Mucosa of rectum (tissue), 2 donors: ENCODE results near the gene FMNL3.

Experiments
- H3K27ac ChIP-seq, 2 donors: one replicate each; pipeline ENCODE4 v1.7.0; 2013; ENCODE audit warnings: inconsistent platforms in 2 of 2, low read depth in 2 of 2, low read length in 2 of 2
- H3K27me3 ChIP-seq, 2 donors: one replicate each; pipeline ENCODE4 v1.7.0; 2013; ENCODE audit warnings: low read length in 2 of 2; ENCODE audit not compliant: control insufficient read depth in 2 of 2, insufficient read depth in 2 of 2
- H3K36me3 ChIP-seq, 2 donors: one replicate each; pipeline ENCODE4 v1.7.0; 2013; ENCODE audit warnings: low read length in 2 of 2; ENCODE audit not compliant: control insufficient read depth in 2 of 2, insufficient read depth in 2 of 2
- H3K4me1 ChIP-seq, 2 donors: one replicate each; pipeline ENCODE4 v1.7.0; 2013; ENCODE audit warnings: low read length in 2 of 2, mild to moderate bottlenecking in 1 of 2; ENCODE audit not compliant: control insufficient read depth in 2 of 2, insufficient read depth in 2 of 2
- H3K4me3 ChIP-seq, 2 donors: one replicate each; pipeline ENCODE4 v1.7.0; 2013; ENCODE audit warnings: low read length in 2 of 2
- H3K9ac ChIP-seq, 2 donors: one replicate each; pipeline ENCODE4 v1.7.0; 2013; ENCODE audit warnings: low read length in 2 of 2, low read depth in 1 of 2, mild to moderate bottlenecking in 1 of 2
- H3K9me3 ChIP-seq, 2 donors: one replicate each; pipeline ENCODE4 v1.7.0; 2013; ENCODE audit warnings: low read length in 2 of 2; ENCODE audit not compliant: control insufficient read depth in 2 of 2
- donor health status: healthy.
- donor health status: Normal muscosa, but diverticular disease.

Gene FMNL3

GRCh38 chr12:49633703-49634345, 73.4 kb downstream of the FMNL3 start:
- Histone ChIP-seq H3K4me1 (peaks cover 0 to 2% of the 10 kb centered on the region in 2 donors), H3K27ac (no peak overlapping the region), H3K9me3 (no peaks in the 10 kb centered on the region), H3K9ac (no peak overlapping the region), H3K27me3 (no peaks in the 10 kb centered on the region), H3K36me3 (no peaks in the 10 kb centered on the region), H3K4me3 (no peak overlapping the region)

DNA sequence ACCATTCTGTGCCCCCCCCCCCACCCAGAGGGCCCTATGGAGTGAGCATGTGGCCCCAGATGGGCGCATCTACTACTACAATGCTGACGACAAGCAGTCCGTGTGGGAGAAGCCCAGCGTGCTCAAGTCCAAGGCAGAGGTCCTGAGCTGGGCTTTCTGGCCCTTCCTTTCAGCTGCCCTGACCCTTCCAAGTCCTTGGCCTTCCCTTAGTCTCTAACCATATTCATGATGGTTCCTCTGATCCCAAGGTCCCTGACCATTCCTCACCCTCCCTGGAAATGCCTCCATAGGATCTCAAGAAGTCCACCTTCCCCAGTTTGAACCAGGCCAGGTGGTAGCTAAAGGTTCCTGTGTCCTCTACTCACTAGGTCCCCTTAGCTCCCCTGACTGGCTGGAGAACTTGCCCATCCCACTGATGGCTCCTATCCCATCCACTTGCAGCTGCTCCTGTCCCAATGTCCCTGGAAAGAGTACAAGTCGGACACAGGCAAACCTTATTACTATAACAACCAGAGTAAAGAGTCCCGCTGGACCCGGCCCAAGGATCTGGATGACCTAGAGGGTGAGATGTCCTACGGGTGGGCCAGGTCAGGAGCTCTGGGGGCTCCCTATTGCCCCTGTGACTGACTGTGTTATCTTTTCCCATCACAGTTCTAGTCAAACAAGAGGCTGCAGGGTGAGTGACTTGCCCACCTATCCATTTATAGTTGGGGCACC, 74.1 kb downstream of the FMNL3 start:
- H3K36me3 ChIP-seq: no peaks in the 10 kb centered on the region
- no peak overlapping the region for H3K9ac ChIP-seq
- no peak overlapping the region for H3K4me3 ChIP-seq
- peaks cover 0 to 2% of the 10 kb centered on the region in 2 donors for H3K4me1 ChIP-seq
- no peaks in the 10 kb centered on the region for H3K27me3 ChIP-seq
- no peak overlapping the region for H3K27ac ChIP-seq
- no peaks in the 10 kb centered on the region for H3K9me3 ChIP-seq

- H3K27me3 ChIP-seq: no peaks in the 10 kb centered on the region
- H3K27ac ChIP-seq: no peak overlapping the region
- no peaks in the 10 kb centered on the region for H3K36me3 ChIP-seq
- no peak overlapping the region for H3K9ac ChIP-seq
- no peak overlapping the region for H3K4me3 ChIP-seq
- no peaks in the 10 kb centered on the region for H3K9me3 ChIP-seq
- peaks cover 0 to 2% of the 10 kb centered on the region in 2 donors for H3K4me1 ChIP-seq
Observed at GRCh38 chr12:49632401-49632800, 74.8 kb downstream of the FMNL3 start.

DNA sequence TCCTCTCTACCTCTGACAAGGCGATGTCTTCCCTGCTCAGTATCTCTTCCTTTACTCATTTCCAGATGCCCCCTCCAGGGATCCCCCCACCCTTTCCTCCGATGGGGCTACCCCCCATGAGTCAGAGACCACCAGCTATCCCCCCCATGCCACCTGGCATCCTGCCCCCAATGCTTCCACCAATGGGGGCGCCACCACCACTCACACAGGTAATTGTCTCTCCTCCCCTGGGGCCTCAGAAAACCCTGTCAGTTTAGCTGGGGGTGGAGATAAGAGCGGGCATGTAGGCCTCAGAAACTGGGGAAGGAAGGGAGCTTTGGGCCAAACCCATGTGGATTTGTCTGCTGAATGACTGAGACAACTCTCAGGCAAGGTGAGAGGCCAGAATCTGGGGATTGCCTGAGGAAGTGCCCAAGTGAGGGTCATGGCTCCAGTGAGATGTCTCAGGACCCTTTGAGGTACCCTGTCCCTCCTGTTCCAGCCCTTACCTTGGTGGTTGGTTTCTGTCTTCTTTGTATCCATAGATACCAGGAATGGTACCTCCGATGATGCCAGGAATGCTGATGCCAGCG, 75.8 kb downstream of the FMNL3 start:
- no peaks in the 10 kb centered on the region for H3K27me3 ChIP-seq
- no peaks in the 10 kb centered on the region for H3K4me1 ChIP-seq
- no peak overlapping the region for H3K4me3 ChIP-seq
- no peaks in the 10 kb centered on the region for H3K36me3 ChIP-seq
- H3K9me3 ChIP-seq: no peaks in the 10 kb centered on the region
- H3K27ac ChIP-seq: no peak overlapping the region
- H3K9ac ChIP-seq: no peak overlapping the region

DNA sequence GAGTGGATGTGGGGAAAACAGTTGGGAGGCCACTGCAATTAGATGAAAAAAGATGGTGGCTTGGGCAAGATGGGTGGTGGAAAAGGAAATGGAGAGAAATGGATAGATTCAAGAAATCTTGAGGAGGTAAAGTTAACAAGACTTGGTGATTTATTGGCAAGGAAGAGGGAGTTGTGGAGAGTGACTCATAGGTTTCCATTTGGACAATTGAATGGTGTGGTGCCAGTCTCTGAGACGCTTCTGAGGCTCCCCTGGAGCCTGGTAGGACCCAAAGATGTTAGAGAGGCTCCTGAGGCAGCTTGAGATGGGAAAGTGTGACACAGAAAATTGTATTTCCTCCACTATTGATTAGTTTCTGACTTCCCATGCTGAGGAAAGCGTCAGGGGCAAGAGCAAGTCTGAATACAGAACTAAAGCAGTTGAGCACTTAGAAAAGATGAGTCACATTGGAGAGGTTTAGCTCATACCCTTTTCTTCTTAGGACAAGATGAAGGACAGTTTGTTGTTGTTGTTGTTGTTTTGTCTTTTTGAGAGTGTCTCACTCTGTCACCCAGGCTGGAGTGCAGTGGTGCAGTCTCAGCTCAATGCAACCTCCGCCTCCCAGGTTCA, 79.3 kb downstream of the FMNL3 start:
- Histone ChIP-seq H3K9me3 (no peaks in the 10 kb centered on the region), H3K36me3 (no peaks in the 10 kb centered on the region), H3K4me3 (no peak overlapping the region), H3K9ac (no peak overlapping the region), H3K4me1 (peaks cover 0 to under 1% of the 10 kb centered on the region in 2 donors), H3K27me3 (no peaks in the 10 kb centered on the region), H3K27ac (no peak overlapping the region)

DNA sequence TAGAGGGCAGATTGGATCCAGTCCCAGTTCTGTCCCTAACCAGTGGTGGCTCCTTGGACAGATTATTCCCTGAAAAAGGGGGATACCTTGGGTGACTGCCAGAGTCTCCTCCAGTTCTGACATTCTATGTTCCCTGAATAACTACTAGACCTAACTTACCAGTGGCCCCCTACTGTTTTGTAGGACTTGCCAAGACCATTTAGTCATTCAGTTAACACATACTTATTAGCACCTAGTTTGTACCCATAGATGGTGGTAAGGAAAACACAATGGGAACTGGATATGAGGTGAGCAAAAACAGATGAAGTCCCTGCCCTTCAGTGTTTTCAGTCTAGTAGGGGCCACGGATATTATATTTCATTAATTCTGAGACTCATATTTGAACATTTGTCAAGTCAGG, 80.4 kb downstream of the FMNL3 start:
- peaks cover 3 to 8% of the 10 kb centered on the region in 2 donors for H3K4me1 ChIP-seq
- no peak overlapping the region for H3K27ac ChIP-seq
- no peaks in the 10 kb centered on the region for H3K9me3 ChIP-seq
- H3K4me3 ChIP-seq: no peak overlapping the region
- H3K36me3 ChIP-seq: no peaks in the 10 kb centered on the region
- no peak overlapping the region for H3K9ac ChIP-seq
- no peaks in the 10 kb centered on the region for H3K27me3 ChIP-seq

DNA sequence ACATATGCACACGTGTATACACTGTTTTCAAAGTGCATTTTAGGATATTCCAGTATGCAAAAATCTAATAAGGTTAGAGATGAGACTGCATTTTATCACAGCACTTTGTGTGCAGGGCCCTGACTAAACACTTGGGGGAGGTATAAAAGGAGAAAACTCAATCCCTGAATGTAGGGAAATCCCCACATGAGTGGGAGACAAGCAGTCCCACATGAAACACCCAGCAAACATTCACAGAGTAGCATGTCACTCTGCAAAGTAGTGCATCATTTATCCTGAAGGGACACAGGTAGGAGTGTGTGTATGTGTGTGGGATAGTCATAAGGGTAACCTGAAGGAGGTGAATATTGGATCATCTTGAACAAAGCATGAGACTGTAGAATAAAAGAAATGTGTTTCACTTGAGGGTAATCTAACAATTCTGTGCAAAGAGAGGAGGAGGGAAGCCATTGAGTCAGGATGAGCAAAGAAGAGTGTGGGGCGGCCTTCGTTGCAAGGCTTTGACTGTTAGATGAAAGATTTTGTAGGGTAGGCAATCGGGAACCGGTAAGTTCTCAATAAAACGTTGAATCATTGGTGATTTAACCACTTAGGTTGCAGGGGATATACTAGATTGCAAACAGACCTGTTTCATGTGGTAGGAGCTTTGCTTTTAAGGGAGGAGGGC, 80.9 kb downstream of the FMNL3 start:
- Histone ChIP-seq H3K27ac (no peak overlapping the region), H3K36me3 (no peaks in the 10 kb centered on the region), H3K4me1 (peaks cover 7 to 11% of the 10 kb centered on the region in 2 donors)

DNA sequence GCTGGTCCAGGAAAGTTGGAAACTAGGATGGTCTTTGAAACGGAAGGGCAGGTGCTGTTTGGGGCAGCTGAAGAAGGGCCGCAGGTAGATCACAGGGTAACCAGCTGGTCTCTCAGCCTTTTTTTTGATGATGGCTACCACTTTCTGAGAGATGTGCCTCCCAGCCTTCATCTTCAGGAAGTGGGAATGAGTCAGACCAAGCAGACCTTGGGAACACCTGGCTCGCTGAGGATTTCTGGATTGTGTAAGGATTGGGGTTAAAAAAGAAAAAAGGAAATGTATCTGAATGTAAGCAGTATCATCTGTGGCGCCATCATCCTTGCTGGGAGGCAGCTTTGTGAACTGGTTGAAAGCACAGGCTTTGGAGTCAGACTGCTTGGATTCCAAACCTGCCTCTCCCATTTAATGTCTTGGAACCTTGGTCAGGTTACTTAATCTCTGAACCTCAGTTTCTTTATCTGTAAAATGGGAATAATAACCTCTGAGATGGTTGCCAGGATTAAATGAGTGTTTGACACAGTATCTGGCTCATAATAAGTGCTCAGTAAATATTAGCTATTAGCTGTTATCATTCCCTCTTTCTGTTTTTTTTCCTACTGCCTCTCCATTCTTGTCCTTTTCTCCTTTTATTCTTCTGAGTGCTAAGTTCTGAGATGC, 82.2 kb downstream of the FMNL3 start:
- Histone ChIP-seq H3K4me3 (no peak overlapping the region), H3K27ac (no peak overlapping the region), H3K27me3 (no peaks in the 10 kb centered on the region), H3K36me3 (no peaks in the 10 kb centered on the region), H3K9me3 (no peaks in the 10 kb centered on the region), H3K4me1 (peaks cover 7 to 11% of the 10 kb centered on the region in 2 donors), H3K9ac (no peak overlapping the region)

More for the DNA sequence above, 80.9 kb downstream of the FMNL3 start:
- H3K27me3 ChIP-seq: no peaks in the 10 kb centered on the region
- H3K4me3 ChIP-seq: no peak overlapping the region
- no peaks in the 10 kb centered on the region for H3K9me3 ChIP-seq
- H3K9ac ChIP-seq: no peak overlapping the region

DNA sequence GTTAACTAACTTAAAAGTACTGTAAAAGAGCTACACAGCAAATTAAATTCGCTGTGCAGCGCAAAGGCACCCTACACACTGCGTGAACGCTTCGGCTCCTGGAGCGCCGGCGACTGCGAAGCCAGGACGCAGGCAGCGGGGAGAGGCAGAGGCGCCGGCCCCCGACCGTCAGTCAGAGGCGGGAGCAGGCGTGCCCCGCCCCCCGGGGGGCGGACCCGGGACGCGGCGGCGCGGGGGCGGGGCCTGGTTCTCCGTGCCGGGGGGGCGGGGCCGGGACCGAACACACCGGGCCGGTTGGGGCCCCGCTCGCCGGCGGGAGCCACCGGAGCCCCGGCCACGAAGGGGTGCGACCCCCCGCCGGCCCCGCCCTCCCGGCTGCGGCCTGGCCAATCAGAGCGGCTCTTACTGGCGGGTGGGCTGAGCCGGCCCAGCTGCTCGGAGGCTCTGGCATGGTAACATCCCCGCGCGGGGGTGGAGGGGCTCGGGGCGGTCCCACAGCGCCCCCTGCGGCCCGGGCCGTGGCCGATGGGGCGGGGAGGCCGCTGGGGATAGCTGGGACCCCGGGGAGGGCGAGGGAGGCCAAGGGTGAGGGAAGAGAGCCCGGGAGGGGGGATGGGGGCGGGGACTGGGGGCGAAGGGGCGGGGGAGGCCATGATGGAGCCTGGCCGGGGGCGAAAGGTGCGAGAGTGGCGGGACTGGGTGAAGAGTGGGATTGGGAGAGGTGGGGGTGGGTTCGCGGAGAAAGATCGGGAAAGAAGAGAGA, 83.9 kb downstream of the FMNL3 start, which contains the start of gene PRPF40B:
Gene PRPF40B, plus strand, starts transcription at position 420 of the 763 bp plus-strand sequence. Its CDS starts 30 bp downstream, at position 450.
- Histone ChIP-seq H3K27ac (peak within 1 kb of the TSS; percentile 75 to 79), H3K9me3 (no peaks in the 10 kb centered on the region), H3K4me1 (peaks cover 7 to 11% of the 10 kb centered on the region in 2 donors), H3K9ac (peak within 1 kb of the TSS; percentile 66 to 73), H3K27me3 (no peaks in the 10 kb centered on the region), H3K36me3 (no peaks in the 10 kb centered on the region), H3K4me3 (peak within 1 kb of the TSS; percentile 66 to 89)
